Lower leg skin (tissue), 4 donors: ENCODE data around the gene YIF1B. TPM values are rescaled to one million over a fixed set of nuclear protein-coding genes. Genes with fewer than 3 reads are reported as not detected.
"Not testable (repeated sequence)": the region's sequence is repeated elsewhere in the genome, so short reads cannot be mapped to it uniquely, and the experiment has no call there.

Experiments used
- DNase-seq, 2 donors: peaks; one replicate each; pipeline ENCODE4 v3.0.0-alpha.2; 2019; ENCODE audit warnings: low spot score in 2 of 2
- H3K4me3 ChIP-seq: fragments of 200-600 bp; sonication (generic); 2 replicates; pipeline ENCODE4 v1.5.1; 2017; ENCODE audit warnings: mild to moderate bottlenecking, low read depth; ENCODE audit not compliant: poor library complexity, severe bottlenecking
- CTCF ChIP-seq, 3 donors: fragments of 450-650 bp; IDR thresholded peaks; one replicate each; pipeline ENCODE4 v1.5.1; 2016; ENCODE audit warnings: antibody characterized with exemption in 3 of 3, mild to moderate bottlenecking in 3 of 3, moderate library complexity in 2 of 3
- POLR2A ChIP-seq, 2 donors: fragments of 450-650 bp; IDR thresholded peaks; one replicate each; pipeline ENCODE4 v1.6.1; 2016 to 2017; ENCODE audit warnings: antibody characterized with exemption in 2 of 2, mild to moderate bottlenecking in 1 of 2, moderate library complexity in 1 of 2
- WGBS, 2 donors: methylation state at CpG; one replicate each; pipeline ENCODE4 v1.1.5; 2018; 5-methylcytosine and 5-hydroxymethylcytosine counted together
- intact Hi-C: fragments of 100-400 bp; cut with DNase I; formaldehyde crosslinking; loops from one replicate; pipeline ENCODE4 v1.15.0; 2023; ENCODE audit warnings: low total_unique reads
- total RNA-seq, 4 donors: library from RNA; depleted of rRNA; stranded (reverse); fragments of >200 nt; gene quantifications; one replicate each; pipeline ENCODE4 v1.1.0, GENCODE V29; 2016

YIF1B gene
- total RNA-seq, 4 donors from 2014 or later, result 14.1 to 38.5 (median 25.5) TPM

GRCh38 chr19:38263689-38264485, 51.9 kb downstream of the YIF1B start:
- peak overlapping the region; percentile 49 for H3K4me3 ChIP-seq
- 15 to 16% methylated on average over 19 to 21 of the region's 34 CpGs for WGBS, 2 donors
- no peak for TF ChIP-seq CTCF (IDR thresholded peaks at IDR 0.05)
- peak; percentile 71 to 91 for DNase-seq
- intact Hi-C loops, result no loop called here

DNA sequence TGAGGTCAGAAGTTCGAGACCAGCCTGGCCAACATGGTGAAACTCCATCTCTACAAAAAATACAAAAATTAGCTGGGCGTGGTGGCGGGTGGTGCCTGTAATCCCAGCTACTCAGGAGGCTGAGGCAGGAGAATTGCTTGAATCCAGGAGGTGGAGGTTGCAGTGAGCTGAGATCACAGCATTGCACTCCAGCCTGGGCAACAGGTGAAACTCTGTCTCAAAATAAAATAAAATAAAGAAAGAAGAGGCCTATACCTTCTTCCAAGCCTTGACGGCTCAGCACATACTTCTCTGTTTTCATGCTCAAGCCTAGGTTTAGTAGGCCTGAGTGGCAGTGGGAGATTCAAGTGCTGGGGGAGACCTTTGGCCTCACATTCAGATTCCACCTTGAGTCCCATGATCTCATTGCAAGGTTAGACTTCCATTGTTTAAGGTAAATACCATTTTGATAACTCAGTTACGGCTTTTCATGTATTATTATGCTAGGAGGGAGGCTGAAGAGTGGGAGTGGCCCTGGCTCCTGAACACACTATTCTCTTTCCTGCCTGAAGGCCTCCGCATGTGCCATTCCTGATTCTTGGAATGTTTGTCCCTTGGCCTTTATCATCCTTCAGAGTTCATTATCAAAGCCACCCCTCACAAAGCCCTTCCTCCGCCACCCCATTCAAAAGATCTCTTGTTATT, 53.0 kb downstream of the YIF1B start:
- intact Hi-C loops, result no loop called here
- 91 to 92% methylated on average over 7 of the region's 7 CpGs for WGBS, 2 donors
- H3K4me3 ChIP-seq, result no peak overlapping the region
- no peak for DNase-seq
- TF ChIP-seq POLR2A (IDR thresholded peaks at IDR 0.05), result no peak
- no peak for TF ChIP-seq CTCF (IDR thresholded peaks at IDR 0.05)

DNA sequence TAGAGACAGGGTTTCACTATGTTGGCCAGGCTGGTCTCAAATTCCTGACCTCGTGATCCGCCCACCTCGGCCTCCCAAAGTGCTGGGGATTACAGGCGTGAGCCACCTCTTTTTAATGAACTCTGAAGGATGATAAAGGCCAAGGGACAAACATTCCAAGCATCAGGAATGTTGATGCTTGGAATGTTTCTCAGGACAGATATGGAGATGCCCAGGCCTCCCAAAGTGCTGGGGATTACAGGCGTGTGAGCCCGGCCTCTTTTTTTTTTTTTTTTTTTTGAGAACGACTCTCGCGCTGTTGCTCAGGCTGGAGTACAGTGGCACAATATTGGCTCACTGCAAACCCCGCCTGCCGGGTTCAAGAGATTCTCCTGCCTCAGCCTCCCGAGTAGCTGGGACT, 53.8 kb downstream of the YIF1B start:
- 94 to 95% methylated on average over 12 of the region's 12 CpGs for WGBS, 2 donors
- intact Hi-C loops, H3K4me3 ChIP-seq, DNase-seq: not testable (repeated sequence)

DNA sequence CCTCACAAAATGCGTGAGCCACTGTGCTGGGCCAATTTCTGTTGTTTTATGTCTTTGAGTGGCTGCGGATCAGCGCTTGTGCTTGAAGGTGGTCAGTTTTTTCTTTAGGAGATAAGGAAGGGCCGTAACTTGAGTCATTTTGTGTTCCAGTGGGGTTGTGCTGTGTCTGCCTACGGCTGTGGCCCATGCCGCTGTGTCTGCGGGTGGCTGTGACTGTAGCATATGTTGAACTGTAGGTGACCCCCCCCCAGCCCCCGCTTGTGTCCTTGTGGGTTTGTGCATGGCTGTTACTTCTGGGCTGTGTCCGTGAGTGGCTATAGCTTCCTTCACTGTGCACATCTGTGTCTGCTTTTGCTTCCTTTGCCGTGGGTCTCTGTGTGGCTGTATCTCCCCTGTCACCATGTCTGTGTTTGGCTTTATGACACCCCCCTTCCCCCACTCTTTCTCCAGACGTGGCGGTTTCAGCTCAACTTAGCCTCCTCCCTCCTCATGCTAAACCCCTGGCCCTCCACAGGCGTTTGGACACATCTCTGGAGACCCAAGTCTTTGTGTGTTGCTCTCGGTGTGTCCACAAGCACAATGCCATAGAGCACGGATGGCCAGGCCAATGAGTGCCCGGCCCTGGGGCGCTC, 60.2 kb downstream of the YIF1B start:
- no peak for DNase-seq
- 57 to 66% methylated on average over 14 to 17 of the region's 17 CpGs for WGBS, 2 donors
- intact Hi-C loops, result no loop called here

DNA sequence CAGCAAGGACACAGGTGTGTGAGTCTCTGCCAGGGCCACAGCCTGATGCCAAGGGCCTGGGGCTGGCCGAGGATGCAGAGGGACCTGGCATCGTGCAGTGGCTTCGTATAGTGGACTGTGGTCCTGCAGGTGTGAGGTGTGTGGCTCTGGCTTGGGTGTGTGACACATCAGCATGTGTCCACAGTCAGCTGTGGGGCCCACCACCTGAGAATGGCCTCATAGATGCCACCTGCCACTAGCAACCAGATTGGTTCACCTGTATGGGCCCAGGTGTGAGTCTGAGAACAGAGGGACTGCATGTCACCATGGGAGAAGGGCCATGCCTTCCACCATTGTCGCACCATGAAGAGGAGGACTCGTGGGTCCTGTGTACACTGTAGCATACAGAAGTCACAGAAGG, 62.0 kb downstream of the YIF1B start:
- intact Hi-C loops, result no loop called here
- 90 to 91% methylated on average over 5 of the region's 5 CpGs for WGBS, 2 donors
- DNase-seq, result no peak
- no peak overlapping the region for H3K4me3 ChIP-seq
- TF ChIP-seq CTCF (IDR thresholded peaks at IDR 0.05) (no peak), POLR2A (IDR thresholded peaks at IDR 0.05) (no peak)

More for the DNA sequence above, 60.2 kb downstream of the YIF1B start:
- peak overlapping the region; percentile 2 for H3K4me3 ChIP-seq
- no peak for TF ChIP-seq POLR2A (IDR thresholded peaks at IDR 0.05)
- no peak for TF ChIP-seq CTCF (IDR thresholded peaks at IDR 0.05)

Other genes with a start within 250 kb of the YIF1B start
- not detected for gene DPF1, start 91.7 kb downstream of the YIF1B start, total RNA-seq
- gene PPP1R14A, start 59.6 kb downstream of the YIF1B start, total RNA-seq, result 10 to 100 TPM in 1 of 4 donors, 1 to 10 TPM in 3; 3.8 to 19.6 (median 7.1) TPM
- gene SPINT2, start 51.4 kb downstream of the YIF1B start, total RNA-seq, result 100 to 1,000 TPM; 401 to 505 (median 497) TPM
- gene C19orf33, start 11.7 kb downstream of the YIF1B start, total RNA-seq, result 100 to 1,000 TPM; 373 to 601 (median 426) TPM
- 10 to 100 TPM; 20.7 to 29.6 (median 25.5) TPM for gene KCNK6, start 3.9 kb upstream of the YIF1B start, total RNA-seq
- gene CATSPERG, start 19.9 kb upstream of the YIF1B start, total RNA-seq, result 1 to 10 TPM; 2.9 to 8.7 (median 5.1) TPM
- gene PSMD8, start 58.6 kb upstream of the YIF1B start, total RNA-seq, result 100 to 1,000 TPM; 222 to 319 (median 311) TPM
- 1 to 10 TPM in 3 of 4 donors, under 1 TPM in 1; 0.36 to 1.9 (median 1.5) TPM for gene GGN, start 72.1 kb upstream of the YIF1B start, total RNA-seq
- gene SPRED3, start 72.8 kb upstream of the YIF1B start, total RNA-seq, result 1 to 10 TPM in 2 of 4 donors, under 1 TPM in 2; 0.34 to 1.9 (median 1.1) TPM
- gene FAM98C, start 87.1 kb upstream of the YIF1B start, total RNA-seq, result 10 to 100 TPM; 53.6 to 68.5 (median 60.7) TPM
- gene RASGRP4, start 110.3 kb upstream of the YIF1B start, total RNA-seq, result 1 to 10 TPM; 1.3 to 2.3 (median 1.7) TPM
- gene RYR1, start 117.7 kb upstream of the YIF1B start, total RNA-seq, result 10 to 100 TPM in 3 of 4 donors, 1 to 10 TPM in 1; 8.4 to 35.1 (median 16.6) TPM